Measurements from ENCODE around the gene HIVEP3.
A peak's percentile ranks its signal among the peaks of the same experiment; 100 is the strongest.

The HIVEP3 gene

DNA sequence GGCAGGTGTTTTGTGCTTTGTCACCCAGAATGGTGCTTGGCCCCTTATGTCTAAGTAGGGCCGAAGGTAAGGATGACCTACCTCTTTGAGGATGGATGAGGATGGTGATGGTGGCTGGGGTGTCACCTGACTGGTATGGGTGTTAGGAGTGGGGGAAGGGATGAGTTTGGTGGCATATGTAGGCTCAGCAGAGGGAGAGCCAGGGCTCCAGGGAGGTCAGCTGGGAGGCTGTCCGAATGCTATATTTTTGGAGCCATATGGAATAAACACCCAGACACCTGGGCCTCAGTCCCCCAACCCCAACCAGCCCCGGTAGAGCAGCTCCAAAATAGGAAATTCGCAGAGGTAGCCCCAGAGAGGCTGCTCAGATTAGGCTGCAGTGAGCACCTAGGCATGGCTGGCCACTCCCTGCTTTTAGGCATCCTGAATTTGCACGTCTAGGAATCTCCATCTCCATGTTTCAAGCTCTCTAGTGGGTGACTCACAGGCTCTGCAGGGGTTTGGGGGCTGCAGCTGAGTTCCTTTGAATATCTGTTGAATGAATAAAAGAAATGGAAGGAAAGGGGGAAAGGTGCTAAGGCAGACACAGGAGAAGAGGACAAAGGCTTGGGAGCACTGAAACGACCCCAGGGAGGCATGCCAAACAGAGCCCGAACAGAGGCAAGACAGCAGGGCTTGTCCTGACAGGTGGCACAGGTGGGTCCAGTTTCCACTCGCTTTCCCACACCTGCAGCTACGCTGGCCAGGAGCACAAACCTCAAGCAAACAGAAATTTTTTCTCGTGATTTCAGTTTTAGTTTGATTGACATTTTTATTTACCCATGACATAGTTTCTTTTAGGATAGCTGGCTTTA, 299.0 kb downstream of the HIVEP3 start:
- Histone ChIP-seq H3K27ac (ENCODE audit: extremely low read depth, low read depth, low read length) (no peak overlapping the region), H3K4me3 (ENCODE audit: low read depth, low read length) (no peak overlapping the region), H3K9me3 (ENCODE audit: control insufficient read depth, insufficient read depth, low read depth, low read length) (no peaks in the 10 kb centered on the region), H3K4me1 (ENCODE audit: control insufficient read depth, insufficient read depth, low read length) (peaks cover 7% of the 10 kb centered on the region), H3K36me3 (ENCODE audit: control insufficient read depth in 2 of 2, insufficient read depth in 1 of 2, low read length in 2 of 2) (no peaks in the 10 kb centered on the region)
- CTCF ChIA-PET: interaction anchor here (0.7 kb wide), 1 partner anchor 46 kb away, joined by 3 read pairs; no protein-coding TSS in a partner anchor
- TF ChIP-seq ZNF558 (tag by site-specific recombination; IDR thresholded peaks at IDR 0.05) (no peak), GLIS1 (tag by site-specific recombination; IDR thresholded peaks at IDR 0.05) (0 out of 2 replicates have a peak, but pooled peaks have one; percentile 5), ZNF416 (tag by site-specific recombination; IDR thresholded peaks at IDR 0.05) (no peak), ZBTB20 (tag by site-specific recombination; IDR thresholded peaks at IDR 0.05) (no peak), IKZF3 (tag by site-specific recombination; IDR thresholded peaks at IDR 0.05) (no peak)
- TF ChIP-seq, protein P1, sequence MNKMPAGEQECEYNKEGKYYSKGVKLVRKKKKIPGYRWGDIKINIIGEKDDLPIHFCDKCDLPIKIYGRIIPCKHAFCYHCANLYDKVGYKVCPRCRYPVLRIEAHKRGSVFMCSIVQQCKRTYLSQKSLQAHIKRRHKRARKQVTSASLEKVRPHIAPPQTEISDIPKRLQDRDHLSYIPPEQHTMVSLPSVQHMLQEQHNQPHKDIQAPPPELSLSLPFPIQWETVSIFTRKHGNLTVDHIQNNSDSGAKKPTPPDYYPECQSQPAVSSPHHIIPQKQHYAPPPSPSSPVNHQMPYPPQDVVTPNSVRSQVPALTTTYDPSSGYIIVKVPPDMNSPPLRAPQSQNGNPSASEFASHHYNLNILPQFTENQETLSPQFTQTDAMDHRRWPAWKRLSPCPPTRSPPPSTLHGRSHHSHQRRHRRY (tag by site-specific recombination; IDR thresholded peaks at IDR 0.05): no peak
- POLR2A ChIA-PET: no interaction called here

DNA sequence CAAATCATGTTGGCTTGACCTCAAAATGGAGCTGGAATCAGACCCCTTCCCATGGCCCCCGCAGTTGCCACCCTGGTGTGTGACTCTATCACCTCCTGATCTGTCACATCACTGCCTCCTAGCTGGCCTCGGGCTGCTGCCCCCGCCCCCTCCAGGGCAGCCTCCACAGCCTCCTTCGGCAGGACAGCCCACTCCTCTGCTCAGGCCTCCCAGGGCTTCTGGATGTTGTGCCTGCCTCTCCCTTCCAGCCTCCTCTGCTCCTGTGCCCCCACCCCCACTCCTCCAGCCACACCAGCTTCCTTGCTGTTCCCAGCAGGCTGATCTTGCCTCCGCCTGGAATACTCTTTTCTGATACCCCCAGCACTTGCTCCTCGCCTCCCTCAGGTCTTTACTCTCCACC, 299.9 kb downstream of the HIVEP3 start:
- no peaks in the 10 kb centered on the region for H3K9me3 ChIP-seq (ENCODE audit: control insufficient read depth, insufficient read depth, low read depth, low read length)
- ChIA-PET CTCF (interaction anchor here (0.5 to 1.1 kb wide), 3 partner anchors 35 to 768 kb away, joined by 3 to 4 read pairs (median 3); no protein-coding TSS in a partner anchor), POLR2A (no interaction called here)
- TF ChIP-seq ZFHX2 (tag by site-specific recombination; conservative IDR thresholded peaks at IDR 0.05): peak; percentile 81
- TF ChIP-seq EGR2 (tag by site-specific recombination; IDR thresholded peaks at IDR 0.05; ENCODE audit: low read depth): peak; percentile 86
- TF ChIP-seq ZNF426 (tag by site-specific recombination; IDR thresholded peaks at IDR 0.05): no peak
- 0 out of 2 replicates have a peak, but pooled peaks have one; percentile 6 for TF ChIP-seq GLIS1 (tag by site-specific recombination; IDR thresholded peaks at IDR 0.05)
- no peak overlapping the region for H3K4me3 ChIP-seq (ENCODE audit: low read depth, low read length)
- H3K4me1 ChIP-seq (ENCODE audit: control insufficient read depth, insufficient read depth, low read length): peaks cover 7% of the 10 kb centered on the region
- H3K27ac ChIP-seq (ENCODE audit: extremely low read depth, low read depth, low read length): no peak overlapping the region
- no peaks in the 10 kb centered on the region for H3K36me3 ChIP-seq (ENCODE audit: control insufficient read depth in 2 of 2, insufficient read depth in 1 of 2, low read length in 2 of 2)

DNA sequence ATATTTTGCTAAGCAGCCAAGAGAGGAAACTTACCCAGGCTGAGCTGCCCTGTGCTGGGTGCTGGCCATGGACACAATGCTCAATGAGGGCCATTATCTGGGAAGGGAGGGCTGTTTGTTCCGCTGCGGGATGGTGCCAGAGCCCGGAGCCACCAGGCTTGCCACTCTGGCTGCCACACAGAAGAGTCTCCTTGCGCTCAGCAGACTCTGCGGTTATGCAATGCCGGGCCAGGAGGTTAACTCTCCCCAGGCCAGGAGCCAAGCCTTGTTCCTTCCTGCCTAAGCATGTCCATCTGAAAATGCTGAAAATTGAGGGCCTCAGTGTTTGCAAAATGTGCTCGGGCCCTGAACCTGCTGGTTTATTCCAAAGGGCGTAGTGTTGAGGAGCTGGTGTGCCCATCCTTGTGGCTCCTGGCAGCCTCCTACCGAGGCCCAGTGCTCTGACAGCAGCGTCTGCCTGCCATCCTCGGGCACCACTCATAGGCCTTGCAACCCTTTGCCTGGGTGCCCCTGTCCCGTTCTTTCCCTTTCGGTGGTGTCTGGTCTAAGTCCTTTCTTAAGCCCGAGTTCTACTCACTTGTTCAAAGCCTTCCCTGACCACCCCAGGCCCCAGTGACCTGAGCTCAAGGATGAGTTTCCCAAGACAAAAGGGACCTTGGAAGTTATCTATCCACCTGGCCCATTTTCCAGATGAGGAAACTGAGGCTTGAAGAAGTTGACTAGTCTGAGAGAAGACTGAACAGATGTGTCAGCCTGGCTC, 300.5 kb downstream of the HIVEP3 start:
- ChIA-PET CTCF (interaction anchor here (0.5 to 1.1 kb wide), 4 partner anchors 36 to 767 kb away, joined by 3 to 4 read pairs (median 3); no protein-coding TSS in a partner anchor), POLR2A (no interaction called here)
- no peak overlapping the region for H3K4me3 ChIP-seq (ENCODE audit: low read depth, low read length)
- H3K4me1 ChIP-seq (ENCODE audit: control insufficient read depth, insufficient read depth, low read length): peaks cover 5% of the 10 kb centered on the region
- H3K27ac ChIP-seq (ENCODE audit: extremely low read depth, low read depth, low read length): no peak overlapping the region
- H3K9me3 ChIP-seq (ENCODE audit: control insufficient read depth, insufficient read depth, low read depth, low read length): no peaks in the 10 kb centered on the region
- no peak for TF ChIP-seq ZNF184 (tag by site-specific recombination; IDR thresholded peaks at IDR 0.05)
- TF ChIP-seq SCRT1 (tag by site-specific recombination; IDR thresholded peaks at IDR 0.05; ENCODE audit: borderline replicate concordance): no peak
- TF ChIP-seq OVOL3 (tag by site-specific recombination; IDR thresholded peaks at IDR 0.05): no peak
- no peak for TF ChIP-seq ZNF670 (tag by site-specific recombination; IDR thresholded peaks at IDR 0.05; ENCODE audit: low read depth)
- no peaks in the 10 kb centered on the region for H3K36me3 ChIP-seq (ENCODE audit: control insufficient read depth in 2 of 2, insufficient read depth in 1 of 2, low read length in 2 of 2)

DNA sequence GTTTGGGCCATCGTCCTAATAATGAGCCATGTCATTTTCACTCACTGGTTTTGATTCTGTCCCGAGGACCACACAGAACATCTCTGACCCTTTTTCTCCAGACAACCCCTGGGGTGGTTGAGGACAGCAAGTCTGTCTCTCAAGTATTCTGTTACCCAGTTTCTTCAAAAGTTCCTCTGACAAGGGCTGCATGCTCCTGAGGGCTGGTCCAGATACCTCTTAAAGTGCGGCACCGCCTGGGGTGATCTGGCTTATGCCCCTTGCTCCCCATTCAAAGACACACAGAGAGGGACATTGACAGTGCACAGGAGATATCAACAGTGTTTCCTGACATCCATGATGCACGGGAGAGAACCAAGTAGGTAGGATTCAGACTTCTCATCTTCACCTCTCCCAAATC, 301.4 kb downstream of the HIVEP3 start:
- TF ChIP-seq ZNF121 (tag by site-specific recombination; IDR thresholded peaks at IDR 0.05): no peak
- TF ChIP-seq ZBTB20 (tag by site-specific recombination; IDR thresholded peaks at IDR 0.05): no peak
- Histone ChIP-seq H3K9me3 (ENCODE audit: control insufficient read depth, insufficient read depth, low read depth, low read length) (no peaks in the 10 kb centered on the region), H3K27ac (ENCODE audit: extremely low read depth, low read depth, low read length) (no peak overlapping the region), H3K36me3 (ENCODE audit: control insufficient read depth in 2 of 2, insufficient read depth in 1 of 2, low read length in 2 of 2) (no peaks in the 10 kb centered on the region), H3K4me3 (ENCODE audit: low read depth, low read length) (no peak overlapping the region), H3K4me1 (ENCODE audit: control insufficient read depth, insufficient read depth, low read length) (no peaks in the 10 kb centered on the region; the same call in 1 of the 2 replicates)
- CTCF ChIA-PET: no interaction called here
- POLR2A ChIA-PET: no interaction called here

All from HEK293 (cell line).